HK-2 (cell line): ENCODE results near the gene MAP10.

Experiments
- DNase-seq: peaks from one replicate; pipeline ENCODE4 v3.0.0-alpha.2; 2018; ENCODE audit not compliant: unreplicated experiment

The MAP10 gene

DNA sequence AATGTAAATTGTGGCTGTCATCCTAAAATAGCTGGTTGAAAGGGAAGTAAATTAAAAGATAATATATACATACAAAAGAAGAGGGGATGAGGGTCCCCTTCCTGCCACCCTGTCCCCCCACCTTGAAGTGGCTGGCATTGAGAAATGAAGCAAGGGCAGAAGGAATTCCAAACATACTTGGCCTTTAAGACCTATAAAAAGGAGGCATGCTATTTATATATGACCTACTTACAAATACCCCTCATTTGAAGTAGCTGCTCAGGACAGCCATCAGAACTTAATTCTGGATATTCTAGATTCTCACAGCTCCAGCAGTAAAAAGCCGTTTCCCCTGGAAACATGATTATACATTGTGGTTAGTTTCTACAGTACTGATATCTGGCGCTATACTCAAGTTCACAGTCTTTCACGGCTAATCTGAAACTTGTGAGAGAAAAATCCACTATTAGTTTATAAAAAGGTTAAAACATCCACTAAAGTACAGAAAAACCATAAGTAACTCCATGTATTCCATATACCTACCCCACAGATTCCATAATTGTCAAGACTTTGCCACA is 9.6 kb upstream of the MAP10 start:
- no peak for DNase-seq

- no peak for DNase-seq
Observed at GRCh38 chr1:232797856-232798510, 7.2 kb upstream of the MAP10 start.

GRCh38 chr1:232798920-232799319 is 6.3 kb upstream of the MAP10 start:
- DNase-seq: no peak

DNA sequence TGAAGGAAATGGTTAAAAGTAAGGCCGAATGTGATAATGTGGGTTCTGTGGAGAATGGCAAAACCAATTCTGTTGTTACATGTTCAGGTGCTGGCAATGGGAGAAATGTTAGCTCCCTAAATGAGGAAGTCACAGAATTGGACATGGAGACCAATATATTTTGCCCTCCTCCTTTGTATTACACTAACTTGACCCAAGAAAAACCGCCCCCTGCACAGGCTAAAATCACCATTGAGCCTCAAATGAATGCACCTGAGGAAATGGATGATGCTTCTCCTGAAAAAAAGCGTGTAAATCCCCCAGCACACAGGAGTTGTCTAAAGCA is 932 bp downstream of the MAP10 start:
- no peak for DNase-seq

- DNase-seq: no peak
Observed at GRCh38 chr1:232810856-232811255, 5.6 kb downstream of the MAP10 start.

GRCh38 chr1:232812560-232812959 is 7.3 kb downstream of the MAP10 start:
- no peak for DNase-seq

DNA sequence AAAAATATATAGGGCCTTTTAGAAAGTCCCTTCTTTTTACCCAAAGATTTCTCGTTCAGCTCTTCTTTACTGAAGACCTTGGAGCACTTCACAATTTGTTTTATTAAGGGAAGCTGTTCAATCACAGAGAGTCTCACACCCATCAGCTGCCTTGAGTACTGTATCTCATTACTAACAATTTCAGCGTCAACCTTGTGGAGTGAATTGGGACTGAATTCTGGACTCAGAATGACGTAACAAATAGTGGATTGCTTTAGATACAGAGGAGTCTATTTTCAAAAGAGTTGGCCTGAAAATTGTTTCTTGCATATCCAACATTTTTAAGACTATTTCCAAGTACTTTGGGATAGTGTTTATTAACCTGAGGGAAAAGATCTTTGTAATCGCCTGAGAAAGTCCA is 7.9 kb downstream of the MAP10 start:
- DNase-seq: no peak

DNA sequence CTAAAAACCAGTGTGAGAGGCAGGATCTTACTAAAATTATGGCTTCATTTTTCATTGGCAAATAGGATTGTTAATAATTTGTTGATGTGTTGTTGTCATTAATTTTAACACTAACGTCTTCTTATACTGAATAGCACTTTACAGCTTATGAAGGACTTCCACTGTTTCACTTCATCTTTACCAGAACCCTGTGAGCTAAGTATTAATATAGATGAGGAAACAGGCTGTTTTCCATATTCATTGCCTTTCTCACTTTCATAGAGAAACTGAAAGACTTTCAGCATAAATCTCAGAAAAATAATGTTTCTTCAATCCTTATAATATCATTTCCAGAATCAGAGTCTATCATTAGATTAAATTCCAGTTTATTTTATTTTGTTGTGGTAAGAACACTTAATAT is 8.5 kb downstream of the MAP10 start:
- no peak for DNase-seq

DNA sequence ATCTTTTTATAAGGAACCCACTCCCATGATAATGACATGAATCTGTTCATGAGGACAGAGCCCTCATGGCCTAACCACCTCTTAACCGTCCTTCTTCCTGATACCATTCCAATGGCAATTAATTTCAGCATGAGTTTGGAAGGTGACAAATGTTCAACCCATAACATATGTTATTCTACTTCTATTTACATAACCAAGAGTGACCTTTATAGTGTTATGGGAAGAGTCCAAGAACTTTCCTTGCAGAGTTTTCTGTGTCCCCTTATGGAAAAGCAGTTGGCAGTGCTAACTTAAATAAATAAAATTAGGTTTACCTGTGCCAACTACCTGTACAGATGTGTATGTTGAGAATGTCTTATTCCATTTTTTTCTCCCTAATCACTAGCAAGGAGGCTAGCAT is 11.1 kb downstream of the MAP10 start:
- no peak for DNase-seq

DNA sequence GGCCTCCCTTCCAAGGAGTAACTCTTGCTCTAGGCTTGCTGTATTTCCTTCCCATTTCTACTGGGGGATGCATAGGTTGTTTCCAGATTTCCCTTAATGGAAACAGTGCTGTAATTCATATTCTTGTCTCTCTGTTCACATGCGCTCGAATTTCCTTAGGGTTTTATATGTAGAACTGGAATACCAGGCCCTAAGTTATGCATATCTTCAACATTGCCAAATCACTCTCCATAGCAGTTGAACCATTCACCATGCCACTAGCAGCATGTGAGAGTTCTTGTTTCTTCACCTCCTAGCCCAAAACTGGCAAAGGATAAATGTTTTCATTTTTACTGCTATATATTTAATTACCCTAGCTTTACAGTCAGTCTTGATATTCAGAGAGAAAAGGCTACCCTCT is 12.8 kb downstream of the MAP10 start:
- no peak for DNase-seq

DNA sequence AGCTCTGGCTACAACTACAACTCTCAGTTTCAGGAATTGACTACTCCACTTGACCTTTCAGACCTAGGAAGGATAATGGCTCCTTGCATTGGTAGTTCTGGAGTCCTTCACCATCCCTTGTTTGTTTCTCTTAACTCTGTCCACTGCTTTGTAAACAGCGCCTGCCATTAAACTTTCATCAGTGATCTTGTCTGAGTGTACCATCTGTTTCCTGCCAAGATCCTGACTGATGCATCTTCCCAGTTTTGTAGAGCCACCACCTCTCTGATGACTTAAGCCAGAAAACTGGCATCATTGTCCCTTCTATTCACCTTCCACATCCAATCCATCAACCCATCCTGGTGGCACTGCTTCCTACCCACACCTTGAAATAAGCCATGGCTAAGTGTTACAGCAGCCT is 15.2 kb downstream of the MAP10 start:
- DNase-seq: no peak

DNA sequence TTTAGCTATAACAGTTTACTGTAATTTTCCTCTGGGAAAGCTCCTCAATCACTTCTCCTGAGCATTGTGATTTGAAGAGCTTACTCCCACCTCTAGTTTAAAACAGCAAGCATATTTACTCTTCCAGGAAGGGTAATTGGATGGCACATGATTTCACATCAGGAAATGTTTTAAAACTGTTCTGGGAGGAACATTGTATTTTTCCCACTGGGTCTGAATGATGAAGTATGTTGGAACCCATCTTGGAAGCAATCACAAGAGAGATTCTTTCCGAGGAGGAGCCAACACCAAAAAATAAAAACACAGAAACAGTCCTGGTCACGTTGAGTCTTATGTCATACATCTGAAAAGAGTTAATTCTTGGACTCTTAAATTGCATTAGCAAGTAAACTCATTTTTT is 17.3 kb downstream of the MAP10 start:
- DNase-seq: no peak

DNA sequence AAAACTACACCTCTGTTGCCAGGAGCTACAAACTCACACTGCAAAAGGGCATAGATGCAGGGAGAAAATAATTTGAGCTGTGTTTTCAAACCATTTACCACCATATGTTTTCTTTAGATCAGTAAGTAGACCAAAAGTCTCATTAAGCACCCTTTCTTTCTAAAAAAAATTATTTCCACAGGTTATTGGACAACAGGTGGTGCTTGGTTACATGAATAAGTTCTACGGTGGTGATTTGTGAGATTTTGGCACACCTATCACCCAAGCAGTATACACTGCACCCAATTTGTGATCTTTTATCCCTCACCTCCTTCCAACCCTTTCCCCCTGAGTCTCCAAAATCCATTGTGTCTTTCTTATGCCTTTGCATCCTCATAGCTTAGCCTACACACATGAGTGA is 21.1 kb downstream of the MAP10 start:
- no peak for DNase-seq

GRCh38 chr1:232830661-232831060 is 25.4 kb downstream of the MAP10 start:
- no peak for DNase-seq

DNA sequence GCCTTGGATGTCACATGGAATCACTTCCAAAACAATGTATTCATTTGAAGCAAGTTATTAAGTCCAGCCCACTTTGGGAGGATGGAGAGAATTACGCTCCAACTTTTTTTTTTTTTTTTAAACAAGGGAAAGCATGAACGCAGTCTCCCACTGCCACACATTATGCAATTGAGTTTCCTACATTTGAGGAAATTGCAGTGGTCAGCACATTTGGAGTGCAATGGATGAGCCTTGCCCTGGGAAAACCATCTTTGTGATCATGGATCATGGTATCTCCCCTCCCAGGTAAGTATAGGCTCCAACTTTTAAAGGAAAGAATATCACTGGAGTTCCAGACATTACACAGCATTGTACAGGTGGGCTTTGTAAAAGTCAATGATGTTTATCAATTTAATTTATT is 26.7 kb downstream of the MAP10 start:
- no peak for DNase-seq

GRCh38 chr1:232834066-232834465 is 28.9 kb downstream of the MAP10 start:
- no peak for DNase-seq

DNA sequence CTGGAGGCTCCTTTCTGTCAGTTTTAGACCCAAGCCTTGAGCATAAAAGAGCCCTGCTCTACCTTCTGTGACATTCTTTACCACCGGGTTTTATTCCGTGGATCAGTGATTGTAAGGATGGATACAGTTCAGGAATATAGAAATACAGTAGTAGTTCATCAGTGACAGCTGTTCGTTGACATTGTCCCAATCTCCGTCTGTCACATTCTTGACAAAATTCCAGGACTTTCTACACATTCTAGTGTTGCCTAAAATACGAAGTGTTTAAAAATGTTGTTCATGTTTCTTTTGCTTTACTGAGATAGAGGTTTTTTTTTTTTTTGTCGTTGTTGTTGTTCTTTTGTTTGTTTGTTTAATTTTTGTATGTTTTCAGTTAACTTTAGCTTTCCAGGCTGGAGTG is 29.9 kb downstream of the MAP10 start:
- no peak for DNase-seq

DNA sequence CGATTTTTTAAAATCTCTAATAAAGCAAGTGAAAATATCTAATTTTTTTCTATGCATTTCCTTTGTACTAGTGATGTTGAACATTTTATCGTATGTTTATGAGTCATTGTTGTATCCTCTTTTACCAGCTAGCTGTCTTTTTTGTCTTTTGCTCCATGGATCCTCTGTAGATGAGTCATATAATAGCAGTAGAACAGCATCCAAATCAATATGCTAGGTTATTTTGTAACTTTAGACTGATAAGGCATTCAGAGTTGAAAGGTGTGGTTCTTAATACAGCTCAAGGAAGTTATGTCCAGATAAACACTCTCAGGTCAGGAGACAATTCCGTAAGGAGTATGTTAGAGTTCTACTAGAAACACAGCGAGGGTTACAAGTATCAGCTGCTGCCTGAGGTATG is 31.9 kb downstream of the MAP10 start:
- DNase-seq: no peak

DNA sequence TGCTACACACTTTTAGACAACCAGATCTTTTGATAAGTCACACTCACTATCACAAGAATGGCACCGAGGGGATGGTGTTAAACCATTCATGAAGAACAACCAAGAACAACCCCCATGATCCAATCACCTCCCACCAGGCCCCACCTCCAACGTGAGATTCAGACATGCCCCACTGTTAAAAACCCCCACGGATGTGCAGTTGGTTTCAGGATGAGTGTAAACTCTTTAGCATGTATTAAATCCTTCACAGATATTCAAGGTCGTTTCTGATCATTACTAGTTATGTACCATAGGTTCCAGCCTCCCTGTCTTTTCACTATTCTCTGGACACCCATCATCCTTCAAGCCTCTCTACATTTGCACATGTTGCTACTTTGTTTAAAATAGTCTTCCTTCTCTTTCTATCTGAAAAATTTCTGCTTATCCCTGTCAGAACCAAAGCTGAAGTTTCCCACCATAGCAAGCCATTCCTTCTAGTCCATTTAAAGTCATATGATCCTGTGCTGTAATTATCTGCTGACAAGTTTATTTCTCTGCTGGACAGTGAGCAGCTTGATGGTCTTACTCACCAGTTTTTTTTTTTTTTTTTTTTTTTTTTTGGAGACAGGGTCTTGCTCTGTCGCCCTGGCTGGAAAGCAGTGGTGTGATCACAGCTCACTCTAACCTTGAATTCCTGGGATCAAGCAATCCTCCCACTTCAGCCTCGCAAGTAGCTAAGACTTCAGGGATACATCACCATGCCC is 36.8 kb downstream of the MAP10 start:
- DNase-seq: no peak

- peak; percentile 67 for DNase-seq
Observed at GRCh38 chr1:232844791-232845190, 39.6 kb downstream of the MAP10 start.

GRCh38 chr1:232845406-232845955 is 40.3 kb downstream of the MAP10 start:
- DNase-seq: no peak

DNA sequence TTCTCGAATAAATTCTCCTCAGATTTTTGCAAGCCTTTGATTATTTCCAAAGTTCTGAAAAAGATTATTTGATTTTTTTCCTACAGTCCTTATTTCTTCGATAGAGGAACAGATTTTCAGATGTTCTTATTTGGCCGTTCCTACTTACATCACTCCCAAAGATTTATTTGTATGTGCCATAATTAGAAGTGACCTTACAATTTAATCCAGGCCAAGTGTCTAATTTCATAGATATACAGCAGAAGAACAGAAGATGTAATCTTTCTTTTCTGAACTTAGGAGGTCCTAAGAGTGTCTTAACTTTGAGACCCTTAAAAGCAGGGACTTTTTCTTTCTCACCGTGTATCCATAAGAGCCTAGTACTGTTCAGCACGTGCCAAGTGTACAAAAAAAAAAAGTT is 46.3 kb downstream of the MAP10 start:
- no peak for DNase-seq
